GM21381 (cell line): ENCODE measurements around the gene CPA1.

Experiments
- ATAC-seq: cut with Tn5 transposase; IDR thresholded peaks from one replicate; pipeline ENCODE4 v1.9.1; 2021; ENCODE audit warnings: mild to moderate bottlenecking, moderate library complexity; ENCODE audit not compliant: unreplicated experiment

CPA1 gene

GRCh38 chr7:130393841-130394411 is 13.6 kb downstream of the CPA1 start:
- no peak for ATAC-seq

GRCh38 chr7:130394421-130395195 is 14.3 kb downstream of the CPA1 start:
- no peak for ATAC-seq

GRCh38 chr7:130395421-130395820 is 15.1 kb downstream of the CPA1 start:
- ATAC-seq: no peak

- ATAC-seq: no peak
Observed at GRCh38 chr7:130396109-130396508, 15.8 kb downstream of the CPA1 start.

GRCh38 chr7:130397051-130397757 is 16.9 kb downstream of the CPA1 start:
- ATAC-seq: no peak

- no peak for ATAC-seq
Observed at GRCh38 chr7:130397758-130398073, 17.4 kb downstream of the CPA1 start.

- ATAC-seq: no peak
Observed at GRCh38 chr7:130398526-130399090, 18.3 kb downstream of the CPA1 start.

GRCh38 chr7:130400120-130400572 is 19.9 kb downstream of the CPA1 start:
- ATAC-seq: no peak

- no peak for ATAC-seq
Observed at GRCh38 chr7:130401101-130401500, 20.8 kb downstream of the CPA1 start.

- ATAC-seq: no peak
Observed at GRCh38 chr7:130401578-130401977, 21.3 kb downstream of the CPA1 start.

- ATAC-seq: no peak
Observed at GRCh38 chr7:130405003-130405402, 24.7 kb downstream of the CPA1 start.

- no peak for ATAC-seq
Observed at GRCh38 chr7:130409067-130409711, 28.9 kb downstream of the CPA1 start.

GRCh38 chr7:130409712-130410072 is 29.4 kb downstream of the CPA1 start:
- ATAC-seq: no peak

- no peak for ATAC-seq
Observed at GRCh38 chr7:130410868-130411541, 30.7 kb downstream of the CPA1 start.

- no peak for ATAC-seq
Observed at GRCh38 chr7:130413201-130413600, 32.9 kb downstream of the CPA1 start.

- no peak for ATAC-seq
Observed at GRCh38 chr7:130415006-130415405, 34.7 kb downstream of the CPA1 start.

GRCh38 chr7:130417213-130417612 is 36.9 kb downstream of the CPA1 start:
- ATAC-seq: no peak

GRCh38 chr7:130418306-130418705 is 38.0 kb downstream of the CPA1 start:
- no peak for ATAC-seq

- no peak for ATAC-seq
Observed at GRCh38 chr7:130419658-130420057, 39.4 kb downstream of the CPA1 start.

- ATAC-seq: no peak
Observed at GRCh38 chr7:130420943-130421578, 40.8 kb downstream of the CPA1 start.
